A549 treated with CpdA at 1 μM for 4 hours (cell line): ENCODE measurements around the gene RAC3. TPM values are rescaled to one million over a fixed set of nuclear protein-coding genes. Genes with fewer than 3 reads are reported as not detected.

Experiments used
- total RNA-seq: library from RNA; stranded (reverse); fragments of 200-300 nt; extraction: Qiagen RNA extraction; gene quantifications from 5 replicates; pipeline ENCODE4 v1.2.3, GENCODE V29; 2022; ENCODE audit warnings: low read depth

The RAC3 gene
- 21.3 to 39.5 TPM (median 32.6 TPM) in 5 replicates for total RNA-seq

GRCh38 chr17:82031303-82031884 lies at the start of gene RAC3:
TSS of gene RAC3 (plus strand) at chr17:82031678. CDS start at chr17:82031762, 84 bp downstream.

GRCh38 chr17:82022310-82022980 lies 9.0 kb upstream of the RAC3 start, which contains the start of gene CENPX:
TSS of gene CENPX (minus strand) at chr17:82022878. CDS start at chr17:82022861, 17 bp downstream.

GRCh38 chr17:82022981-82023446 lies 8.5 kb upstream of the RAC3 start, which contains the start of gene LRRC45:
TSS of gene LRRC45 (plus strand) at chr17:82023305. CDS start at chr17:82023644, 339 bp downstream.

GRCh38 chr17:82037092-82037888 lies 5.8 kb downstream of the RAC3 start, which contains the start of gene DCXR:
TSS of gene DCXR (minus strand) at chr17:82037697. CDS start at chr17:82037682, 15 bp downstream.

GRCh38 chr17:82051776-82052637 lies 20.5 kb downstream of the RAC3 start, which contains the start of the genes GPS1 and RFNG:
TSS of gene GPS1 (plus strand) at chr17:82051898. CDS start at chr17:82051932, 34 bp downstream.
TSS of gene RFNG (minus strand) at chr17:82051811. CDS start at chr17:82051766, 45 bp downstream.

GRCh38 chr17:82065638-82066303 lies 34.3 kb downstream of the RAC3 start, which contains the start of gene DUS1L:
TSS of gene DUS1L (minus strand) at chr17:82065804. CDS start at chr17:82065059, 745 bp downstream.

Other genes with a start within 250 kb of the RAC3 start
- 0.22 to 0.65 TPM (median 0.28 TPM) in 5 replicates for gene GCGR, start 227.5 kb upstream of the RAC3 start, total RNA-seq
- 78.9 to 105 TPM (median 92.0 TPM) in 5 replicates for gene MCRIP1, start 198.4 kb upstream of the RAC3 start, total RNA-seq
- 0.18 to 0.40 TPM in 2 of 5 replicates, not detected in the others for gene PPP1R27, start 196.6 kb upstream of the RAC3 start, total RNA-seq
- gene P4HB, start 171.1 kb upstream of the RAC3 start, total RNA-seq, result 726 to 785 TPM (median 751 TPM) in 5 replicates
- gene ARHGDIA, start 160.3 kb upstream of the RAC3 start, total RNA-seq, result 578 to 637 TPM (median 592 TPM) in 5 replicates
- 166 to 254 TPM (median 246 TPM) in 5 replicates for gene ALYREF, start 140.1 kb upstream of the RAC3 start, total RNA-seq
- 192 to 295 TPM (median 277 TPM) in 5 replicates for gene ANAPC11, start 140.0 kb upstream of the RAC3 start, total RNA-seq
- 0.16 to 1.0 TPM (median 0.59 TPM) in 5 replicates for gene NPB, start 129.4 kb upstream of the RAC3 start, total RNA-seq
- 13.1 to 16.7 TPM (median 15.8 TPM) in 5 replicates for gene PCYT2, start 120.3 kb upstream of the RAC3 start, total RNA-seq
- gene SIRT7, start 113.5 kb upstream of the RAC3 start, total RNA-seq, result 29.4 to 47.5 TPM (median 40.8 TPM) in 5 replicates
- 36.7 to 45.6 TPM (median 42.2 TPM) in 5 replicates for gene MAFG, start 103.9 kb upstream of the RAC3 start, total RNA-seq
- 61.0 to 98.3 TPM (median 90.0 TPM) in 5 replicates for gene PYCR1, start 94.4 kb upstream of the RAC3 start, total RNA-seq
- not detected in 5 replicates for gene MYADML2, start 84.4 kb upstream of the RAC3 start, total RNA-seq
- gene NOTUM, start 70.5 kb upstream of the RAC3 start, total RNA-seq, result 0.23 to 0.60 TPM (median 0.38 TPM) in 5 replicates
- gene ASPSCR1, start 54.0 kb upstream of the RAC3 start, total RNA-seq, result 20.0 to 33.0 TPM (median 28.1 TPM) in 5 replicates
- gene CENPX, start 8.8 kb upstream of the RAC3 start, total RNA-seq, result 147 to 209 TPM (median 190 TPM) in 5 replicates
- 11.4 to 18.8 TPM (median 14.2 TPM) in 5 replicates for gene LRRC45, start 8.4 kb upstream of the RAC3 start, total RNA-seq
- 63.3 to 105 TPM (median 96.2 TPM) in 5 replicates for gene DCXR, start 6.0 kb downstream of the RAC3 start, total RNA-seq
- gene RFNG, start 20.1 kb downstream of the RAC3 start, total RNA-seq, result 14.4 to 26.4 TPM (median 23.6 TPM) in 5 replicates
- 101 to 142 TPM (median 137 TPM) in 5 replicates for gene GPS1, start 20.2 kb downstream of the RAC3 start, total RNA-seq
- 75.9 to 140 TPM (median 133 TPM) in 5 replicates for gene DUS1L, start 34.1 kb downstream of the RAC3 start, total RNA-seq
- 103 to 146 TPM (median 139 TPM) in 5 replicates for gene FASN, start 66.6 kb downstream of the RAC3 start, total RNA-seq
- gene CCDC57, start 181.2 kb downstream of the RAC3 start, total RNA-seq, result 20.7 to 26.9 TPM (median 23.5 TPM) in 5 replicates
- 88.1 to 110 TPM (median 107 TPM) in 5 replicates for gene SLC16A3, start 197.4 kb downstream of the RAC3 start, total RNA-seq
- 146 to 164 TPM (median 156 TPM) in 5 replicates for gene CSNK1D, start 242.0 kb downstream of the RAC3 start, total RNA-seq